ENCODE results near the gene FRMD4A.
"Not testable (repeated sequence)": the region's sequence is repeated elsewhere in the genome, so short reads cannot be mapped to it uniquely, and the experiment has no call there.

FRMD4A gene

DNA sequence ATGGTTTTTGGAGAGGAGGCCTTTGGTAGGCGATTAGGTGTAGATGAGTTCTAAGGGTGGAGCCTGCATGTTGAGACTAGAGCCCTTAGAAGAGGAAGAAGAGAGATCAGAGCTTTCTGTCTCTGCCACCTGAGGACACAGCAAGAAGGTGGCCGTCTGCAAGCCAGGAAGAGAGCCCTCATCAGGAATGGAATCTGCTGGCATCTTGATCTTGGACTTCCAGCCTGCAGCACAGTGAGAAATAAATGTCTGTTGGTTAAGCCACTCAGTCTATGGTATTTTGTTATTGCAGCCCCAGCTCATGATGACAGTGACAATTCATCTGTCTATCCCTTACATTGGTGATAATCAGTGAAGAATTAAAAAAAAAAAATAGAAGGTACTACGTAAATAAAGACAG lies 408.8 kb downstream of the FRMD4A start:
- no peak for DNase-seq (ENCODE audit: low read depth)
- H3K4me3 ChIP-seq (ENCODE audit: low read length): no peak overlapping the region
- TF ChIP-seq, protein P1, sequence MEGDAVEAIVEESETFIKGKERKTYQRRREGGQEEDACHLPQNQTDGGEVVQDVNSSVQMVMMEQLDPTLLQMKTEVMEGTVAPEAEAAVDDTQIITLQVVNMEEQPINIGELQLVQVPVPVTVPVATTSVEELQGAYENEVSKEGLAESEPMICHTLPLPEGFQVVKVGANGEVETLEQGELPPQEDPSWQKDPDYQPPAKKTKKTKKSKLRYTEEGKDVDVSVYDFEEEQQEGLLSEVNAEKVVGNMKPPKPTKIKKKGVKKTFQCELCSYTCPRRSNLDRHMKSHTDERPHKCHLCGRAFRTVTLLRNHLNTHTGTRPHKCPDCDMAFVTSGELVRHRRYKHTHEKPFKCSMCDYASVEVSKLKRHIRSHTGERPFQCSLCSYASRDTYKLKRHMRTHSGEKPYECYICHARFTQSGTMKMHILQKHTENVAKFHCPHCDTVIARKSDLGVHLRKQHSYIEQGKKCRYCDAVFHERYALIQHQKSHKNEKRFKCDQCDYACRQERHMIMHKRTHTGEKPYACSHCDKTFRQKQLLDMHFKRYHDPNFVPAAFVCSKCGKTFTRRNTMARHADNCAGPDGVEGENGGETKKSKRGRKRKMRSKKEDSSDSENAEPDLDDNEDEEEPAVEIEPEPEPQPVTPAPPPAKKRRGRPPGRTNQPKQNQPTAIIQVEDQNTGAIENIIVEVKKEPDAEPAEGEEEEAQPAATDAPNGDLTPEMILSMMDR (IDR thresholded peaks at IDR 0.05; ENCODE audit: insufficient read depth, low read depth, low read length, missing control alignments): no peak

DNA sequence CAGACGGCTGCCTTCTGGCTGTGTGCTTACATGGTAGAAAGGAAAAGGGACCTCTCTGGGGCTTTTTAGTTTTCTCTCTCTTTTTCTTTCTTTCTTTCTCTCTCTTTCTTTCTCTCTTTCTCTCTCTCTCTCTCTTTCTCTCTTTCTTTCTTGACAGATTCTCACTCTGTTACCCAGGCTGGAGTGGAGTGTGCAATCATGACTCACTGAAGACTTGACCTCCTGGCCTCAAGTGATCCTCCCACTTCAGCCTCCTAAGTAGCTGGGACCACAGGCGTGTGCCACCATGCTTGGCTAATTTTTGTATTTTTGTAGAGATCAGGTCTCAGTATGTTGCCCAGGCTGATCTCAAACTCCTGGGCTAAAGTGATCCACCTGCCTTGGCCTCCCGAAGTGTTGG lies 409.6 kb downstream of the FRMD4A start:
- DNase-seq (ENCODE audit: low read depth): not testable (repeated sequence)

DNA sequence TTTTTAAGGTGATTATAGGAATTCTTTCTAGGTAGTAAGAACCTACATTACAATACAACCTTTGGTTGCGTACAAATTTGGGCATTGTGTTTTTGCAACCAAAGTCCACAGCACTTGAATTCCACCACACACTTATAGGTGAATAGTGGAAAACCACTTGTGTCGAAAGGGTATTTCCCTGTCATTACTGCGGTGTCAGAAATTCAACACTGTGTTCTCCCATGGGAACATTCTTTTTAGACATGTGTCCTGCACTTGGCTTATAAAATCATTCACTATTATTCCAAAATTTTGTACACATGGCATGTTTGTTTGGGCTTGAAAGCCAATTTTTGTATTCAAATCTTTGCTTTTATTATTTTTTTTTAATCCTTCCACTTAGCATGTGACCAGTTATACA lies 410.3 kb downstream of the FRMD4A start:
- no peak for DNase-seq (ENCODE audit: low read depth)
- H3K4me3 ChIP-seq (ENCODE audit: low read length): no peak overlapping the region
- TF ChIP-seq, protein P1 (IDR thresholded peaks at IDR 0.05; ENCODE audit: insufficient read depth, low read depth, low read length, missing control alignments): no peak

More for the DNA sequence above, 409.6 kb downstream of the FRMD4A start:
- not testable (repeated sequence) for H3K4me3 ChIP-seq (ENCODE audit: low read length)

DNA sequence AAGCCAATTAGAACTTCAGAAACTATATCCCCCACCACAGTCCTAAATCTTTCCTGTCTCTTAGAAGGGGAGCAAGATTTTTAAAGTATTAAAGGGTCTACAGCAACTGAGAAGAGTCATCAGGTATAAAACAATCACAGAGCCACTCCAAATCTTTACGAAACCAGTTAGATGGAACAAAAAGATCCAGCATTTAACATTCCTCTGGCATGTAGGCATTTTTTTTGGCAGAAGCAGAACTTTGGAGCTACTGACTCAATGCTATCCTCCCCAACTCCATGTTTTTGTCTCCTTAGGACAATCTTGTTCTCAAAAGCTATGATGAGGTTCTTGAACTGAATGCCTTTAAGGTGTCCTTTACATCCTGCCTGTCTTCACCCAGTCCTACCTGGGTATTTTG lies 410.7 kb downstream of the FRMD4A start:
- no peak for DNase-seq (ENCODE audit: low read depth)
- TF ChIP-seq, protein P1 (IDR thresholded peaks at IDR 0.05; ENCODE audit: insufficient read depth, low read depth, low read length, missing control alignments): no peak
- no peak overlapping the region for H3K4me3 ChIP-seq (ENCODE audit: low read length)

DNA sequence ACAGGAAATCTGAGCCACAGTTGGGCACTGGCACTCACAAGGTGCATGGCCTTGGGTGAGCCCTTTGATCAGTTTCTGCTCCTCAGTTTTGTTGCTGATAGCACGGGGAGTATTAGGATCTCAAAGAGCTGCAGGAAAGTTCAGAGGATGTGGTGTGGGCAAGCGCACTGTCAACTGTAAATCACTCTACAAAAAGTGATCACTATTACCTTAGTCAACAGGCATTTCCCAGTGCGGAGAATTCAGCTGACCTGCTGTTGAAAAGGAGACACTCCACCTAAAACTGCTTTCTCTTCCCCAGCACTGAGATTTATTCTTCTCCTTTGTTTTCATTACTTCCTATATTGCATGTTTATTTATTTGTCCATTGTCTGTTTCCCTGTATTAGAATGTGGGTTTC lies 412.9 kb downstream of the FRMD4A start:
- no peak overlapping the region for H3K4me3 ChIP-seq (ENCODE audit: low read length)
- no peak for DNase-seq (ENCODE audit: low read depth)
- TF ChIP-seq, protein P1 (IDR thresholded peaks at IDR 0.05; ENCODE audit: insufficient read depth, low read depth, low read length, missing control alignments): no peak

DNA sequence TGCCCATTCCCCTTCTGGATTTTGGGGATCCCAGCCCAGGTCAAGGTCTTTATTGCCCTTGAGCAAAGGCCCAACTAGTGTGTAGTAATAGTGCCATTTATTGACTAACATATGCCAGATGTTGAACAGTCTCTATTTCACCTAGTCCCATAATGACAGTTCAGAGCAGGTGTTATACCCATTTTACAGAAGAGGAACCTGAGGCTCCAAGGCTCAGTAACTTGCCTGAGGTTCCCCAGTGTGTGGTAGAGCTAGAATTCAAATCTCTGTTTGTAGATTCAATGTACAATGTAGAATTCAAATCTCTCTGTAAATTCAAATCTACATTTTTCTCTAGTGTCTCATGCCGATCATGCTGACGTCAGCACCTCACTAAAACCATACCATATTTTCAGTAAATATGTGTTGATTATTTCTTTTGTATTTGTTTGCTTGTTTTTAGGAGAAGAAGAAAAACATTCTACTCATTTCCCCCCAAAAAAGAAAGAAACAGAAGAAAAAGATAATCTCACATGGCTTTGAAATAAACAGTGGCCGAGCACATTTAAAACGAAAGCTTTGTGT lies 414.3 kb downstream of the FRMD4A start:
- no peak for DNase-seq (ENCODE audit: low read depth)
- no peak overlapping the region for H3K4me3 ChIP-seq (ENCODE audit: low read length)
- TF ChIP-seq, protein P1 (IDR thresholded peaks at IDR 0.05; ENCODE audit: insufficient read depth, low read depth, low read length, missing control alignments): no peak

DNA sequence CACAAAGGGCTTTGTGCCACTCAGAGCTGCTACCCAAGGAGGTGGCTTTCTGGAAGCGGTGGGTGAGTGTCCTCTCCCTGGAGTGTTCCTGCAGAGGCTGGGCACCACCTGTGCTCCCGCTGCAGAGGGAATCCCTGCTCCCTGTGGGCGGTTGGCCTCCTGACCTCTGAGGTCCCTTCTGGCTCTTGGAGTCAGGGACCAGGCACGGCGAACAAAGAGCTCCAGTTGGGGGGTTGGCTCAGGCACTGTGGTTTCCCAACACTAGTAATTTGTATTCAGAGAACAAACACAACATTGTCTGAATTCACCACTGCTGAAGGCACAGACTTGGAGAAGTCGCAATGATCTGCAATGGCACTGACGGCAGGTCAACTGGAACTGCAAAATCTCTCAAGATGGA lies 415.0 kb downstream of the FRMD4A start:
- TF ChIP-seq, protein P1 (IDR thresholded peaks at IDR 0.05; ENCODE audit: insufficient read depth, low read depth, low read length, missing control alignments): no peak
- DNase-seq (ENCODE audit: low read depth): no peak
- no peak overlapping the region for H3K4me3 ChIP-seq (ENCODE audit: low read length)

Measured in epithelial cell of esophagus (primary cell).